ENCODE measurements around the gene C19orf33. TPM values are rescaled to one million over a fixed set of nuclear protein-coding genes. Genes with fewer than 3 reads are reported as not detected.

Gene C19orf33
- total and polyA plus RNA-seq, 9 of the 15 experiments (the other 6 are each of a cell fraction or from before 2014, with no cell fraction given) = 3.2 TPM; not detected in 8

DNA sequence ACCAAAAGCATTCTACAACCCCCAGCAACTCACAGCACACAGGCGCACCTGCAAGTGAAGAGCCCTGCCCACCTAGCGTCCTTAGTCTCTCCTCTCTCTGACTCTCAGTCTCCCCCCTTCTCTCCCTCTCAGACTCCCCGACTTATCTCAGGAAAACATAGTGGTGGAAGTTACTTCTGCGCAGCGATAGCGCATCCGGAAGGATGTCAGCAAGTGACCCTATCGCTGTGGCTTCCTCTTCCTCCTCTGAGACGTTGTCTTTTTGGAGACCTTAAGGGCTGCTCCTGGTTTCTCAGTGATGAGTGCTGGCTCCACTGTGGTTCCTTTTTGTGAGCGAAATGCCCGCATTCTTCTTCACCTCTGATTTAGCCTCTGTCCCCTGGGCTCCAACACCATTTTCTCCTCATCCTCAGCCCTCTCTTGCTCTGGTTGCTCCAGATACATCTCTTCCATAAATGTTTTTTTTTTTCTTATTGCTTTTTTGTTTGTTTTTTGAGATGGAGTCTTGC lies 13.1 kb downstream of the C19orf33 start (continued):
- TF ChIP-seq MAZ (CRISPR knock-in tag; conservative IDR thresholded peaks at IDR 0.05 in 1 of 2, IDR thresholded peaks at IDR 0.05 in 1 of 2) = peak; percentile 74 to 85
- TF ChIP-seq CBFA2T2 (conservative IDR thresholded peaks at IDR 0.05) = peak; percentile 97
- TF ChIP-seq MTA2 (IDR thresholded peaks at IDR 0.05; ENCODE audit: low read depth) = peak; percentile 98
- TF ChIP-seq CREBBP (IDR thresholded peaks at IDR 0.05; ENCODE audit: low read depth, low read length) = no peak
- TF ChIP-seq SMAD1 (IDR thresholded peaks at IDR 0.05; ENCODE audit: low read depth, low read length, partially characterized antibody) = peak; percentile 90
- TF ChIP-seq BRD4 (IDR thresholded peaks at IDR 0.05) = no peak
- peak; percentile 95 for TF ChIP-seq SMARCC2 (IDR thresholded peaks at IDR 0.05; ENCODE audit: low read depth)
- peak; percentile 61 for TF ChIP-seq RBFOX2 (IDR thresholded peaks at IDR 0.05; ENCODE audit: low read depth, low read length)
- peak in 1 of 2 experiments; percentile 70; a peak in 2 of 4 replicates for TF ChIP-seq MNT (conservative IDR thresholded peaks at IDR 0.05)
- TF ChIP-seq ZZZ3 (IDR thresholded peaks at IDR 0.05) = no peak
- peak; percentile 68 for TF ChIP-seq GATAD2A (IDR thresholded peaks at IDR 0.05)
- no peak for TF ChIP-seq RBM22 (IDR thresholded peaks at IDR 0.05; ENCODE audit: low read depth, low read length, poor library complexity, severe bottlenecking)
- TF ChIP-seq POLR2A (conservative IDR thresholded peaks at IDR 0.05) = peak; percentile 83
- peak; percentile 96 for TF ChIP-seq LEF1 (IDR thresholded peaks at IDR 0.05)
- peak; percentile 85; the same call in 1 of the 2 replicates for TF ChIP-seq RUNX1 (IDR thresholded peaks at IDR 0.05; ENCODE audit: low read depth)
- peak; percentile 77 for TF ChIP-seq EP400 (IDR thresholded peaks at IDR 0.05)
- TF ChIP-seq, protein P1, sequence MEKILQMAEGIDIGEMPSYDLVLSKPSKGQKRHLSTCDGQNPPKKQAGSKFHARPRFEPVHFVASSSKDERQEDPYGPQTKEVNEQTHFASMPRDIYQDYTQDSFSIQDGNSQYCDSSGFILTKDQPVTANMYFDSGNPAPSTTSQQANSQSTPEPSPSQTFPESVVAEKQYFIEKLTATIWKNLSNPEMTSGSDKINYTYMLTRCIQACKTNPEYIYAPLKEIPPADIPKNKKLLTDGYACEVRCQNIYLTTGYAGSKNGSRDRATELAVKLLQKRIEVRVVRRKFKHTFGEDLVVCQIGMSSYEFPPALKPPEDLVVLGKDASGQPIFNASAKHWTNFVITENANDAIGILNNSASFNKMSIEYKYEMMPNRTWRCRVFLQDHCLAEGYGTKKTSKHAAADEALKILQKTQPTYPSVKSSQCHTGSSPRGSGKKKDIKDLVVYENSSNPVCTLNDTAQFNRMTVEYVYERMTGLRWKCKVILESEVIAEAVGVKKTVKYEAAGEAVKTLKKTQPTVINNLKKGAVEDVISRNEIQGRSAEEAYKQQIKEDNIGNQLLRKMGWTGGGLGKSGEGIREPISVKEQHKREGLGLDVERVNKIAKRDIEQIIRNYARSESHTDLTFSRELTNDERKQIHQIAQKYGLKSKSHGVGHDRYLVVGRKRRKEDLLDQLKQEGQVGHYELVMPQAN (IDR thresholded peaks at IDR 0.05; ENCODE audit: borderline replicate concordance) = peak; percentile 58; the same call in 1 of the 2 replicates
- TF ChIP-seq CHD1 (IDR thresholded peaks at IDR 0.05; ENCODE audit: low read length) = no peak
- TF ChIP-seq, protein P2, sequence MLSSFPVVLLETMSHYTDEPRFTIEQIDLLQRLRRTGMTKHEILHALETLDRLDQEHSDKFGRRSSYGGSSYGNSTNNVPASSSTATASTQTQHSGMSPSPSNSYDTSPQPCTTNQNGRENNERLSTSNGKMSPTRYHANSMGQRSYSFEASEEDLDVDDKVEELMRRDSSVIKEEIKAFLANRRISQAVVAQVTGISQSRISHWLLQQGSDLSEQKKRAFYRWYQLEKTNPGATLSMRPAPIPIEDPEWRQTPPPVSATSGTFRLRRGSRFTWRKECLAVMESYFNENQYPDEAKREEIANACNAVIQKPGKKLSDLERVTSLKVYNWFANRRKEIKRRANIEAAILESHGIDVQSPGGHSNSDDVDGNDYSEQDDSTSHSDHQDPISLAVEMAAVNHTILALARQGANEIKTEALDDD (IDR thresholded peaks at IDR 0.05) = peak; percentile 55; the same call in 1 of the 2 replicates
- TF ChIP-seq SPI1 (IDR thresholded peaks at IDR 0.05; ENCODE audit: borderline replicate concordance, low read depth, low read length) = peak; percentile 96
- TF ChIP-seq, protein P3, sequence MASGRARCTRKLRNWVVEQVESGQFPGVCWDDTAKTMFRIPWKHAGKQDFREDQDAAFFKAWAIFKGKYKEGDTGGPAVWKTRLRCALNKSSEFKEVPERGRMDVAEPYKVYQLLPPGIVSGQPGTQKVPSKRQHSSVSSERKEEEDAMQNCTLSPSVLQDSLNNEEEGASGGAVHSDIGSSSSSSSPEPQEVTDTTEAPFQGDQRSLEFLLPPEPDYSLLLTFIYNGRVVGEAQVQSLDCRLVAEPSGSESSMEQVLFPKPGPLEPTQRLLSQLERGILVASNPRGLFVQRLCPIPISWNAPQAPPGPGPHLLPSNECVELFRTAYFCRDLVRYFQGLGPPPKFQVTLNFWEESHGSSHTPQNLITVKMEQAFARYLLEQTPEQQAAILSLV (tag; IDR thresholded peaks at IDR 0.05) = no peak
- TF ChIP-seq ZNF655 (CRISPR knock-in tag; IDR thresholded peaks at IDR 0.05) = no peak
- peak; percentile 92 for TF ChIP-seq STAT5A (IDR thresholded peaks at IDR 0.05; ENCODE audit: borderline replicate concordance, low read length)
- no peak for TF ChIP-seq FOS (IDR thresholded peaks at IDR 0.05; ENCODE audit: extremely low read depth, insufficient read length)
- TF ChIP-seq SNRNP70 (optimal IDR thresholded peaks at IDR 0.05; ENCODE audit: low read depth, low read length) = no peak

Data from K562 (cell line).